HEK293 (cell line): Measurements from ENCODE around the gene METTL16.

Source experiments
- CTCF ChIA-PET: fragments of 350-600 bp; formaldehyde crosslinking; extraction: SDS; loops from one replicate; lab custom pipeline; 2021; ENCODE audit warnings: antibody characterized with exemption; lab: Yijun Ruan, JAX
- POLR2A ChIA-PET: fragments of 300-600 bp; formaldehyde crosslinking; extraction: SDS; loops from one replicate; lab custom pipeline; 2020; ENCODE audit warnings: antibody characterized with exemption, inconsistent platforms; lab: Yijun Ruan, JAX
- H3K27ac ChIP-seq: fragments of 200-500 bp; sonication (Bioruptor generic); 2 replicates; pipeline ENCODE4 v1.5.1; 2014; ENCODE audit warnings: low read depth, low read length, control low read depth, inconsistent platforms; ENCODE audit errors: extremely low read depth
- H3K36me3 ChIP-seq, 2 experiments: fragments of 200-500 bp in 1 of 2; sonication (Bioruptor generic) in 1 of 2; 1 replicate in 1 of 2; 2 replicates in 1 of 2; pipeline ENCODE4 v1.5.1; 2014 to 2017; ENCODE audit warnings: inconsistent platforms in 2 of 2, low read length in 2 of 2; ENCODE audit not compliant: control insufficient read depth in 2 of 2, insufficient read depth in 1 of 2
- H3K4me1 ChIP-seq: fragments of 200-500 bp; sonication (Bioruptor generic); 2 replicates; pipeline ENCODE4 v1.5.1; 2014; ENCODE audit warnings: mild to moderate bottlenecking, low read length, inconsistent platforms; ENCODE audit not compliant: control insufficient read depth, insufficient read depth
- H3K4me3 ChIP-seq: 2 replicates; pipeline ENCODE4 v1.5.1; 2011; ENCODE audit warnings: low read depth, mild to moderate bottlenecking, control low read depth, low read length, moderate library complexity
- H3K9me3 ChIP-seq: fragments of 200-500 bp; sonication (Bioruptor generic); 2 replicates; pipeline ENCODE4 v1.5.1; 2014; ENCODE audit warnings: low read depth, low read length, inconsistent platforms; ENCODE audit not compliant: control insufficient read depth, insufficient read depth
- KLF1 ChIP-seq: fragments of 450-650 bp; formaldehyde crosslinking; IDR thresholded peaks from 2 replicates; pipeline ENCODE4 v1.5.1; 2016; ENCODE audit warnings: missing biosample characterization, missing genetic modification characterization
- KLF16 ChIP-seq: fragments of 450-650 bp; formaldehyde crosslinking; IDR thresholded peaks from 2 replicates; pipeline ENCODE4 v1.5.1; 2017; ENCODE audit warnings: missing biosample characterization, missing genetic modification characterization
- KLF17 ChIP-seq: fragments of 450-650 bp; formaldehyde crosslinking; IDR thresholded peaks from 2 replicates; pipeline ENCODE4 v1.5.1; 2016; ENCODE audit warnings: missing biosample characterization, missing genetic modification characterization
- YY1 ChIP-seq: fragments of 450-650 bp; formaldehyde crosslinking; IDR thresholded peaks from 2 replicates; pipeline ENCODE4 v1.5.1; 2018; ENCODE audit warnings: missing biosample characterization, missing genetic modification characterization
- ZBTB48 ChIP-seq: fragments of 450-650 bp; formaldehyde crosslinking; IDR thresholded peaks from 2 replicates; pipeline ENCODE4 v1.5.1; 2016; ENCODE audit warnings: missing biosample characterization, missing genetic modification characterization
- ZNF112 ChIP-seq: fragments of 450-650 bp; formaldehyde crosslinking; IDR thresholded peaks from 2 replicates; pipeline ENCODE4 v1.5.0; 2017; ENCODE audit warnings: missing biosample characterization, missing genetic modification characterization
- ZNF157 ChIP-seq: fragments of 450-650 bp; formaldehyde crosslinking; IDR thresholded peaks from 2 replicates; pipeline ENCODE4 v1.5.1; 2016; ENCODE audit warnings: missing biosample characterization, missing genetic modification characterization
- ZNF175 ChIP-seq: fragments of 450-650 bp; formaldehyde crosslinking; IDR thresholded peaks from 2 replicates; pipeline ENCODE4 v1.5.1; 2016; ENCODE audit warnings: missing biosample characterization, missing genetic modification characterization
- ZNF239 ChIP-seq: fragments of 450-650 bp; formaldehyde crosslinking; IDR thresholded peaks from 2 replicates; pipeline ENCODE4 v1.5.1; 2016; ENCODE audit warnings: missing biosample characterization, missing genetic modification characterization
- ZNF292 ChIP-seq: fragments of 450-650 bp; formaldehyde crosslinking; IDR thresholded peaks from 2 replicates; pipeline ENCODE4 v1.5.1; 2016; ENCODE audit warnings: low read depth, missing biosample characterization, missing genetic modification characterization, borderline replicate concordance
- ZNF548 ChIP-seq: fragments of 450-650 bp; formaldehyde crosslinking; IDR thresholded peaks from 2 replicates; pipeline ENCODE4 v1.5.1; 2016; ENCODE audit warnings: missing biosample characterization, missing genetic modification characterization
- ZNF571 ChIP-seq: fragments of 450-650 bp; formaldehyde crosslinking; IDR thresholded peaks from 2 replicates; pipeline ENCODE4 v1.5.0; 2017; ENCODE audit warnings: missing biosample characterization, missing genetic modification characterization
- ZNF621 ChIP-seq: fragments of 450-650 bp; formaldehyde crosslinking; IDR thresholded peaks from 2 replicates; pipeline ENCODE4 v1.5.1; 2017; ENCODE audit warnings: missing biosample characterization, missing genetic modification characterization
- ZNF626 ChIP-seq: fragments of 450-650 bp; sonication (Bioruptor Pico); formaldehyde crosslinking; IDR thresholded peaks from 2 replicates; pipeline ENCODE4 v1.5.1; 2018; ENCODE audit warnings: missing biosample characterization, missing genetic modification characterization, inconsistent platforms
- ZNF660 ChIP-seq: fragments of 450-650 bp; IDR thresholded peaks from 2 replicates; pipeline ENCODE4 v1.5.1; 2018; ENCODE audit warnings: missing biosample characterization, mild to moderate bottlenecking, missing genetic modification characterization
- ZNF791 ChIP-seq: fragments of 450-650 bp; formaldehyde crosslinking; IDR thresholded peaks from 2 replicates; pipeline ENCODE4 v1.5.1; 2016; ENCODE audit warnings: missing biosample characterization, missing genetic modification characterization
- ZNF830 ChIP-seq: fragments of 450-650 bp; IDR thresholded peaks from 2 replicates; pipeline ENCODE4 v1.5.0; 2018; ENCODE audit warnings: missing biosample characterization, missing genetic modification characterization, low read depth, mild to moderate bottlenecking, moderate library complexity
- TF ChIP-seq, protein P1 (sequence below): fragments of 450-650 bp; formaldehyde crosslinking; IDR thresholded peaks from 2 replicates; pipeline ENCODE4 v1.5.1; 2016; ENCODE audit warnings: missing biosample characterization, missing genetic modification characterization

METTL16 gene

GRCh38 chr17:2375406-2375805 is 136.3 kb downstream of the METTL16 start:
- H3K9me3 ChIP-seq, result no peaks in the 10 kb centered on the region
- H3K4me3 ChIP-seq, result no peak overlapping the region
- peaks cover 6 to 79% of the 10 kb centered on the region in 2 experiments for H3K36me3 ChIP-seq
- no peaks in the 10 kb centered on the region for H3K4me1 ChIP-seq
- TF ChIP-seq ZNF830 (tag by site-specific recombination) (no peak), YY1 (tag by site-specific recombination) (no peak), KLF16 (tag by site-specific recombination) (no peak), ZNF112 (tag by site-specific recombination) (no peak), ZNF621 (no peak), ZNF239 (tag by site-specific recombination) (no peak), KLF1 (tag by site-specific recombination) (no peak), ZBTB48 (tag by site-specific recombination) (no peak), ZNF548 (tag by site-specific recombination) (no peak), ZNF157 (tag by site-specific recombination) (no peak), KLF17 (no peak)
- TF ChIP-seq, all 188 proteins: peak for 0
- H3K27ac ChIP-seq, result no peak overlapping the region
- CTCF ChIA-PET, result interaction anchor here (2.4 kb wide), 1 partner anchor 41 kb away, joined by 15 read pairs; no protein-coding TSS in a partner anchor
- POLR2A ChIA-PET, result interaction anchor here (0.6 kb wide), 1 partner anchor 206 kb away, joined by 3 read pairs; no protein-coding TSS in a partner anchor

DNA sequence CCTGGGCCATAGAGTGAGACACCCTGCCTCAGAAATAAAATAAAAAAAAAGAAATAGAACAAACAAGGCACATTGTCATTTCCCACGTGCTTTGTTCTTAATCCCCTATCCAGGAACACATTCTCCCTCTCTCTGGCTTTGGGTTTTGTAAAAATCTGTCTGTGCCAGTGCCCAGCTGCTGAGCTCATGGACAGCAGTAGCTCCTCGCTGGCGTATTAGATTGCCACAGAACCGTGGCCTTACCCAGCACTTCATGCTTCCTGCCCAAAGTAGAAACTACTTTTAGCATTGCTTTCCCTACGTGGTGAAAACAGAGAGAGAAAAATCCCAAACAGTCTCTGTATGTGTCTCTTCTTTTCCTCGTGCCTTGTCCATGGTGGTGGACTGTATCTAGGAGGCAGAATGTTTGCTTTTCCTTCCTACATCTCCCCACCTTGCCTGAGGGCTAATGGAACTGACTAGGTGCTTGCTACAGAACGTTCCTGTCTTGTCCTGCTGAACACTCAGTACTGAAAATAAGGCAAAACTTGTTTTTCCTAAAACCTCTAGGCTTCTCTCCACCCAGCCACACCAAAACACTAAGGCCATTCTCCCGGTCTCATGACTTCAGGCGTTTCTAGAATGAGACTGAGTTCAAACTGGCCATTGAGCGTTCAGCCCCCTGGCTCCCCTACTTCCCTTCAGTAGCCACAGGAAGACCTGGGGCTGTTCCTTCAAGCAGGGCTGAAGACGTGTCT is 137.0 kb downstream of the METTL16 start:
- Histone ChIP-seq H3K4me1 (no peaks in the 10 kb centered on the region), H3K27ac (no peak overlapping the region), H3K36me3 (peaks cover 6 to 73% of the 10 kb centered on the region in 2 experiments), H3K9me3 (no peaks in the 10 kb centered on the region), H3K4me3 (no peak overlapping the region)
- TF ChIP-seq KLF1 (tag by site-specific recombination) (no peak), ZNF660 (no peak), ZNF830 (tag by site-specific recombination) (no peak), ZNF571 (tag by site-specific recombination) (no peak), ZNF292 (tag by site-specific recombination) (no peak), ZNF626 (tag by site-specific recombination) (no peak), ZNF175 (tag by site-specific recombination) (no peak), ZNF791 (no peak)
- TF ChIP-seq, protein P1, sequence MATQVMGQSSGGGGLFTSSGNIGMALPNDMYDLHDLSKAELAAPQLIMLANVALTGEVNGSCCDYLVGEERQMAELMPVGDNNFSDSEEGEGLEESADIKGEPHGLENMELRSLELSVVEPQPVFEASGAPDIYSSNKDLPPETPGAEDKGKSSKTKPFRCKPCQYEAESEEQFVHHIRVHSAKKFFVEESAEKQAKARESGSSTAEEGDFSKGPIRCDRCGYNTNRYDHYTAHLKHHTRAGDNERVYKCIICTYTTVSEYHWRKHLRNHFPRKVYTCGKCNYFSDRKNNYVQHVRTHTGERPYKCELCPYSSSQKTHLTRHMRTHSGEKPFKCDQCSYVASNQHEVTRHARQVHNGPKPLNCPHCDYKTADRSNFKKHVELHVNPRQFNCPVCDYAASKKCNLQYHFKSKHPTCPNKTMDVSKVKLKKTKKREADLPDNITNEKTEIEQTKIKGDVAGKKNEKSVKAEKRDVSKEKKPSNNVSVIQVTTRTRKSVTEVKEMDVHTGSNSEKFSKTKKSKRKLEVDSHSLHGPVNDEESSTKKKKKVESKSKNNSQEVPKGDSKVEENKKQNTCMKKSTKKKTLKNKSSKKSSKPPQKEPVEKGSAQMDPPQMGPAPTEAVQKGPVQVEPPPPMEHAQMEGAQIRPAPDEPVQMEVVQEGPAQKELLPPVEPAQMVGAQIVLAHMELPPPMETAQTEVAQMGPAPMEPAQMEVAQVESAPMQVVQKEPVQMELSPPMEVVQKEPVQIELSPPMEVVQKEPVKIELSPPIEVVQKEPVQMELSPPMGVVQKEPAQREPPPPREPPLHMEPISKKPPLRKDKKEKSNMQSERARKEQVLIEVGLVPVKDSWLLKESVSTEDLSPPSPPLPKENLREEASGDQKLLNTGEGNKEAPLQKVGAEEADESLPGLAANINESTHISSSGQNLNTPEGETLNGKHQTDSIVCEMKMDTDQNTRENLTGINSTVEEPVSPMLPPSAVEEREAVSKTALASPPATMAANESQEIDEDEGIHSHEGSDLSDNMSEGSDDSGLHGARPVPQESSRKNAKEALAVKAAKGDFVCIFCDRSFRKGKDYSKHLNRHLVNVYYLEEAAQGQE, result peak; percentile 58; the same call in 1 of the 2 replicates
- CTCF ChIA-PET, result interaction anchor here (2.4 to 8.6 kb wide), 2 partner anchors 8 to 41 kb away, joined by 15 to 63 read pairs; no protein-coding TSS in a partner anchor
- POLR2A ChIA-PET, result interaction anchor here (0.6 kb wide), 1 partner anchor 207 kb away, joined by 3 read pairs; no protein-coding TSS in a partner anchor
